Fibroblast of the conjunctiva (primary cell): ENCODE measurements around the gene ATP2B3.
A peak's percentile ranks its signal among the peaks of the same experiment; 100 is the strongest.

Experiments
- DNase-seq: peaks from one replicate; pipeline ENCODE4 v3.0.0-alpha.2; 2010; ENCODE audit warnings: low read depth

ATP2B3 gene

GRCh38 chrX:153488231-153488914 lies 29.1 kb upstream of the ATP2B3 start:
- DNase-seq = no peak

DNA sequence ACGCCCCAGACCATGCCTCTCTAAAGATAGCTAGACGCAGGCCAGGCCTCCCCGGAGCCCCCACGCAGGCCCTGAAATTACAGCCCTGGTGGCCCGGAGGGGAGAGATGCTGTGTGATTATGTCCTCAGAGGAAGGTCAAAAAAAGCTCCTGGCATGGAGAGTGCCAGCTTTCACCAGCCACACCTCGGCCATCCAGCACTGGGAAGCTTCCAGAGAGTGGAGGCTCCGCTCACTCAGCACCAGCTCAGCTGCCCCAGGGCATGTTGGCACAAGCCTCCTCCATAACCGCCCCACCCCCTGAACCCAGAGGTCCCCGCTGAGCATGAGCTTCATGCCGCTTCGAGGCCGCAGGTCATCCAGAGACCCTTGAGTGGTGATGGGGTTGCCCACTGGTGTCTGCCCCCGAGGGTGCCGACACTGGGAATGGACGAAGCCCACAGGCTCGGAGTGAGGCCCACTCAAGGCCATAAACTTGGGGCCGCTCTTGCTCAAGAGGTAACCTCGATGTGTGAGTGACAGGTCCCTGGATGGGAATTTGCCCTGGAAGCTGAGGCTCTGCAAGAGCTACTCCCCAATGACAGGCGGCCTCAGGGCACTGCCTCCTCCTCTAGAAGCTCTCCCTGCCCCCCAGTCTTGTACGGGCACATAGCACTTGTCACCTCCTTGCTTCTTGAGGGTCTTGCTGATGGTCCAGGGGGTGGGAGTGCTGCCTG lies 27.1 kb upstream of the ATP2B3 start:
- DNase-seq = no peak

DNA sequence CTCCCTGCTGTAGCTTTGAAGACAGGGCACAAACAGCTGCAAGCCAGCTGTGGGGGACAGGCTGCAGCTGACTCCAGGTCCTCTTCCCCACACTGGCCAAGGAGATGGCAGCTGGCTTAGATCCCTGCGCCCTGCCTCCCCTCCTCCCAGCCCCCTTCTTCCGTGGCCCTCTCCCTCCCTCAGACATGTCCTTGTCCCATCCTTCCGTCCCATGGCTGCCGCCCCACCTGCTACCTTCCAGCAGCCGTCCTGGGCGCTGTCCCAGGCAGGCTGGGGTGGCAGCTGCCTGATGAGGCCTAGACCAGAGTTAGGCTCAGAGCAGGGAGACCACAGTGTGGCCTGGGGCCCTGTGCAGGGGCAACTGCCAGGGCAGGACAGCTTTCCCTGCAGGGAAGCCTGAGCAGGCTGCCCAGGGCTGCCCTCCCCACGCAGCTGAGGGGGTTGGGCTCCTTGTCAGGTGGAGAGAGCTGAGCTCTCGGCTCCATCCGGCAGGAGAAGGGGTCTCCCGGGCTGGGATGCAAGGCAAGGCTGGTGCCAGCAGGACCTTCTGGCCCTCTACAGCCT lies 26.0 kb upstream of the ATP2B3 start:
- DNase-seq = no peak

DNA sequence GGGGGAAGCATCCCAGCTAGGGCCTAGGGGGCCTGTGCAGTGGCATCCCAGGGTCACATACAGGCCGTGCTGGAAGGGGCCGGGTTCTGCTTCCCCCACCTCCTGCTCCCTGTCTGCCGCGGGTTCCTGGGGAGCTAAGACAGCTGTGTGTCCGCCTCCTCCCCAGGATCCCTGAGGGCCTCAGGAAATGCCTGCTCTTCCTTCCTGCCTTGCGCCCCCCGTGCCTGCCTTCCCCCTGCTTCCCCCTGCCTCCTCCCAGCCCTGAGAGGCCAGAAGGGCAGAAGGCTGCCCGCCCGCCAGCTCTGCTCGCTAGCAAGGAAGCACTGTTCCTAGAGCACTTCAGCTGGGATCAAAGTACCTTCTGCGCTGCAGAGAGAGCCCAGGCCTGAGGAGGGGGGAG lies 25.5 kb upstream of the ATP2B3 start:
- DNase-seq = no peak

GRCh38 chrX:153492543-153492942 lies 24.9 kb upstream of the ATP2B3 start:
- DNase-seq = no peak

- DNase-seq = no peak
Measured at GRCh38 chrX:153493085-153493484, 24.4 kb upstream of the ATP2B3 start.

DNA sequence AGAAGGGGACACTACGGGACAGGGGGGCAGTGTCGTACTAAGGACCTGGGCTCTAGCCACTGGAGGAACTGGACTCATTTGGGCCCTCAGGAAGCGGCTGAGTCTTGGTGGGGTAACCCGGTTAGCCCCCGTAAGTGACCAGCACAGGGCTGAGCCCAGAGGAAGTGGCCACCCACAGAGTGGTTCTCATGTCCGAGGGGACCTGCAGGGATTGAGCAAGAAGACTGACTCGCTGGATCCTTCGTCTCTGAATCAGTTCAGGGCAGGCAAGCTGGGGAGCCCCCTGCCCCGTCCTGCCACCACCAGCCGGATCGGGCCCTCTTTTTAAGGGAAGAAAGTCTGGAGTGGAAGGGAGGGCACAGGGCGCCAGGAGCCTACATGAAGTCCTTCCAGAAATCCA lies 23.4 kb upstream of the ATP2B3 start:
- DNase-seq = no peak

DNA sequence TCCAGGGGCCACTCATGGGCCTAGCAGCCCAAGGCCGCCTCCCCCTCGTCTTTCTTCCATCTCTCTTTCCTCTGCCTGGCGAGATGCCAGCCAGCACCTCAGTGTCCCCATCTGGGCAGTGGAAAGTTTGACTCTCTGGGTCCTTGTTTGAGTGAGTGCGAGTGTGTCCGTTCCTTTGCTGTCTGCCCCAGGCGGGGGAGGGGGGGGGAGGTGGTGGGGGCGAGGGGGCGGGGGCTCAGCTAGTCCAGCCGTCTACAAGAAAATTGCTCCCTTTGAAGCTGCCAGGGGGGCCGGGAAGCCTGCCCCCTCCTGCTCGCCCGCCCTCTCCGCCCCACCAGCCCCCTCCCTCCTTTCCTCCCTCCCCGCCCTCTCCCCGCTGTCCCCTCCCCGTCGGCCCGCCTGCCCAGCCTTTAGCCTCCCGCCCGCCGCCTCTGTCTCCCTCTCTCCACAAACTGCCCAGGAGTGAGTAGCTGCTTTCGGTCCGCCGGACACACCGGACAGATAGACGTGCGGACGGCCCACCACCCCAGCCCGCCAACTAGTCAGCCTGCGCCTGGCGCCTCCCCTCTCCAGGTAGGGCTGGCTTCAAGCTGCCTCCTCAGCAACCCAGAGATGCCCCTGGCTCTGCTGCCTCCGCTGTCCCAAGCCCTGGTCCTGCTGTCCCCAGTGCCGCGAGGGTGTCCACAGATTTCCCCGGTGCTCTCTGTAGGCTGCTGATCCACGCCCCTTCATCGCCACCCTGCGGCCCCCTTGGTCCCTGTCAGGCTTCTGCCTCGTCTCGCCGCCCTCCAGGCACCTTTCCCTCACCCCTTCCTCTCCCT lies 22.7 kb upstream of the ATP2B3 start, which contains the start of gene BGN:
Gene BGN, plus strand, starts transcription at position 440 of the 821 bp plus-strand sequence. CDS start 9,652 bp downstream, outside the sequence.
- DNase-seq = no peak

GRCh38 chrX:153495362-153495751 lies 22.1 kb upstream of the ATP2B3 start:
- peak; percentile 57 for DNase-seq

- no peak for DNase-seq
Measured at GRCh38 chrX:153495903-153496589, 21.4 kb upstream of the ATP2B3 start.

- no peak for DNase-seq
Measured at GRCh38 chrX:153496590-153496959, 20.9 kb upstream of the ATP2B3 start.

DNA sequence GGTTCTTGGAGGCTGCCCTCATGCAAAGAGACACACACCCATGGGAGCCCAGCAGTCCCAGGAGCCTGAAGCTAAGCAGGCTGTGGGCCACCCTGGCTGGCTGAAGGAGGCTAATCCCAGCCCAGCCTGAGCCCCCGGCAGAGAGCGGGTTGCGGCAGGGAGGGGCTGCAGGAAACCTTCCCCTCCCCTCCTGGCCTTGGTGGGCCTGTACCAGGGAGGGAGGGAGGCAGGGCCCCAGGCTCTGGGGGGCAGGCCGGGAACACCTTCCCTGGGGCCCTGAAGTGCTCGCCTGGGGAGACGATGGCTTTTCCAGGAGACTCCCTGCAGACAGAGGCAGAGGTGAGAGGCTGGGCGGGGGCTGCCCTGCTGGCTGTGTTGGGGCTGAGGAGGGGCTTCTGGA lies 19.0 kb upstream of the ATP2B3 start:
- DNase-seq = no peak

DNA sequence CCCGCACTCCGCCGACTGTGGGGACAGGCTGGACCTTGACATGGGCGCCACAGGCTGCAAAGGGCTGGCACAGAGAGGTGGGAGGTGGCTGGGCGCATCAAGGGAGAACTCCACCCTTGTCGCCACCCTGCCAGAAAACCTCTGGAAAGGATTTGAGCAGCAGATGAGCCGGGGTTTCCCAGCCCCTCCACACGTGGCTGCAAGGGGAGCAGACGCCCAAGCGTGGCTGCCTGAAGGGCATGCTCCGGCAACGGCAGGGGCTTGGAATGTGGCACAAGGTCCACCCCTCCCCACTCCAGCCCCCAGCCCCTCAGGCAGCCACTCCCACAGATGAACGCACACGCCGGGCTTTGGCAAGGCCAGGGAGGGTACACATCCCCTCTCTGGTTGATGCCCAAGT lies 18.1 kb upstream of the ATP2B3 start:
- DNase-seq = no peak

- no peak for DNase-seq
Measured at GRCh38 chrX:153499876-153500275, 17.6 kb upstream of the ATP2B3 start.

- DNase-seq = no peak
Measured at GRCh38 chrX:153500676-153501280, 16.7 kb upstream of the ATP2B3 start.

DNA sequence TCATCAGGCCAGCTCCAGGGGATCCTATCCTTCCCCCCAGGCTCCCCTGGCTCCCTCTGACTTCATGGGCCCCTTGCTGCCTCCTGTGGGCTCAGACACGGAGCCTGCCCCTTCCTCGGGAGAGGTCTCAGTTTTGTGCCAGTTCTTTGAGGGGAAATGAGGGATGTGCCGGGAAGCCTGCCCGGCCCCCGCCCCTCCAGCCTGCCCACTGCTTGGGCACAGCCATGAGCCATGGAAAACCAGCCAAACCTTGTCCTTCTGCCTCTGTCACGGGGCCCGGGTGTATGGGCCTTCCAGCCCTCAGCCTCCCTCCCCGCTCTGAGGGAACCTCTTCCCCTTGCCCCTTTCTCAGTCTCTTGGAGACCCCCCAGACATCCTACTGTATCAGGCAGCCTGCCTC lies 15.9 kb upstream of the ATP2B3 start:
- no peak for DNase-seq

GRCh38 chrX:153502131-153502530 lies 15.3 kb upstream of the ATP2B3 start:
- DNase-seq = no peak

GRCh38 chrX:153502796-153503195 lies 14.6 kb upstream of the ATP2B3 start:
- no peak for DNase-seq

GRCh38 chrX:153504445-153505016 lies 12.9 kb upstream of the ATP2B3 start:
- no peak for DNase-seq

DNA sequence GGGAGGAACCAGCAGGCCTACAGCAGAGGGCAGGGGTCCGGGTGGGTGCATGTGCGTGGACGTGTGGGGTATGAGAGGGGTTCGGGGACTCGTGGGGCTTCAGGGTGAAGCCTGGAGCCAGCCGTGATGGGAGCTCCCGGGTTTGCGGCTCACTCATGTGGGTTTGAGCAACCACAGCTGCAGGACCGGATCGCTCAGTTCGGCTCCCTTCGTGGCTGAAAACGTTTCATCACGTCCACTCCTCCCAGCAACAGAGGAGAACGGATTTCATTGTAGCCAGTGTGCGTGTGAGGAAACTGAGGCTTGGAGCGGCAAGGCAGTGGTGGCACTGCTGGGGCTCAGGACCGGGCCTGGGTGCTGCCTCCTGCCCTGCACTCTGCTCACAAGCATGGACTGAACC lies 12.1 kb upstream of the ATP2B3 start:
- no peak for DNase-seq

DNA sequence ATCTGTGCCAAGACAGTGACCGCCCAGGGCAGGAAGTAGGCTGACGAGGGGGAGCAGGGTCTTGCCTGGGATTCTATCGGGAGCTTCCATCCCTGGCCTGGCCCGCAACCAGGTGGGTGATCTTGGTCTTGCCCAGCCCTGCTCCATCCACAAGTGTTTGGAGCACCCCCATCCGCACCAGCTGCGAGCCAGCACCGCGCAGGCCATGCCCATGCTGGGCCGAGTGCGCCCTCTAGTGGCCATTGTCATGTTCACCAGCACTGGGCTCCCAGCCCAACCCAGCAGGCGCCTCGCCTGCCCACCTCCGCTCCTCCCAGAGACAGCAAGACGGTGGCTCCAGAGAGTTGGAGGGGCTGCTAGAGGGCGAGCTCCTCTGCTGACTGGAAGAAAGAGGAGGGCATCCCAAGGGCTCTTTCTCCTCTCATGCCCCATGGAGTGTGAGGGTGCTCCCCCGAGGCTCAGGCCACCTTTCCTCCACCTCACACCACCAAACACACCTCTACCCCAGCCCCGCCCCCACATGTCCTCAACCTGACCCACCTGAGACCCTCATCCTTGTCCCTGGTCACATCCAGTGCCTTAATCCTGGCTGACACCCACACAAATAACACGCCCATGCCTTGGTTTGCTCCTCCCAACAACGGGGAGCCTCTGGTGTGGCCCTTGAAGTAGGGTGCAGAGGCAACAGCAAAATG lies 9.8 kb upstream of the ATP2B3 start:
- DNase-seq = peak; percentile 46
